ENCODE results near the gene CAPN10. TPM values are rescaled to one million over a fixed set of nuclear protein-coding genes. Genes with fewer than 3 reads are reported as not detected.

CAPN10 gene
- polyA plus RNA-seq, 3 donors = 7.3 to 57.0 (median 7.4) TPM

DNA sequence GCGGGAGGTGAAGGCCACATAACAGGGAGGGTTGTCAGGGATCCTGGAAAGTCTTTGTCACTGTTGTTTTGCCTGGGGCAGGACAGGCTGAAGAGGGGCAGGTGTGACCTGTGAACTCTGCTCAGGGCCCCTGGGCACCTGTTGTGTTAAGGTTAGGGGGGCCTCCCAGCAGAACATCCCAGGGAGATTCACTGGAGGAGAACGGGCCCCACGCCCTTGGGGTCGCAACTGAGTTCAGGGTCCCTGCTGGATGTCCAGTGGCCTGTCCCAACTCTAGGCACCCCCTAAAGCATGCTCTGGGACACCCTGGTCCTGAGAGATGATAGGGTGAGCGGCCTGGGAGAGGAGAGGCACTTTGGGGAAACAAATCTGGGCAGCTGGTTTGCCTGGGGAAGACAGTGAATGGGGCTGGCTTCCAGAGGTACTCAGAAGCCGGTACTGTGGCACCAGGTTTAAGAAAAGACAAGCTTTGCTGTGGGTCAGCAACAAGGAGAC lies 61.7 kb downstream of the CAPN10 start:
- H3K4me1 ChIP-seq (ENCODE audit: control insufficient read depth in 1 of 2, insufficient read depth in 2 of 2, low read length in 2 of 2) = peaks cover 2 to 12% of the 10 kb centered on the region in 2 donors
- peaks cover 0 to 7% of the 10 kb centered on the region in 2 donors for H3K9me3 ChIP-seq (replicated peaks in 1 of 2; ENCODE audit: control insufficient read depth in 1 of 2, insufficient read depth in 1 of 2, low read length in 2 of 2)
- H3K36me3 Mint-ChIP-seq = no peaks in the 10 kb centered on the region
- no peak for DNase-seq
- no peak overlapping the region for H3K27ac ChIP-seq (ENCODE audit: low read depth in 1 of 2, low read length in 2 of 2)
- no peaks in the 10 kb centered on the region for H3K79me2 ChIP-seq (ENCODE audit: insufficient read depth, low read length)
- H3K27me3 Mint-ChIP-seq (ENCODE audit: low read depth in 3 of 3) = peaks cover 26 to 51% (median 36%) of the 10 kb centered on the region in 3 donors
- peaks cover 13% of the 10 kb centered on the region for H3K4me1 Mint-ChIP-seq
- no peak for TF ChIP-seq CTCF (IDR thresholded peaks at IDR 0.05)
- no peak overlapping the region for H3K4me3 ChIP-seq (replicated peaks in 1 of 3; ENCODE audit: low read depth in 2 of 3, low read length in 3 of 3)
- H3K27ac Mint-ChIP-seq = peak overlapping the region in 1 of 7 donors; percentile 56
- H3K4me2 ChIP-seq (replicated peaks; ENCODE audit: extremely low read depth, low read length, poor library complexity, severe bottlenecking) = no peak overlapping the region
- H4K20me1 ChIP-seq (ENCODE audit: insufficient read depth, low read length) = no peaks in the 10 kb centered on the region
- intact Hi-C loops (cut with micrococcal nuclease) = no loop called here
- H3K9ac ChIP-seq (ENCODE audit: insufficient read depth, low read length, poor library complexity, severe bottlenecking) = no peak overlapping the region
- peak overlapping the region in 1 of 2 donors; percentile 26 for H3K4me3 Mint-ChIP-seq
- H3K9me3 Mint-ChIP-seq = peaks cover 2 to 14% (median 11%) of the 10 kb centered on the region in 7 donors
- H2AFZ ChIP-seq (ENCODE audit: insufficient read depth, low read depth, low read length, poor library complexity, severe bottlenecking) = no peak overlapping the region
- H3K27me3 ChIP-seq (ENCODE audit: control insufficient read depth in 2 of 2, insufficient read depth in 2 of 2, low read length in 2 of 2) = peaks cover 2 to 35% of the 10 kb centered on the region in 2 donors
- 82% methylated on average over 4 of the region's 6 CpGs for WGBS (ENCODE audit: insufficient coverage)
- no peaks in the 10 kb centered on the region for H3K36me3 ChIP-seq (replicated peaks in 1 of 2; ENCODE audit: control insufficient read depth in 1 of 2, insufficient read depth in 2 of 2, low read length in 2 of 2)

Other genes with a start within 250 kb of the CAPN10 start
- under 1 TPM in 1 of 3 donors, not detected in 2; 0.08 TPM for gene GPC1, start 151.1 kb upstream of the CAPN10 start, polyA plus RNA-seq
- 10 to 100 TPM in 1 of 3 donors, 1 to 10 TPM in 2; 2.1 to 22.9 (median 2.9) TPM for gene ANKMY1, start 28.7 kb upstream of the CAPN10 start, polyA plus RNA-seq
- gene DUSP28, start 26.4 kb upstream of the CAPN10 start, polyA plus RNA-seq = 10 to 100 TPM; 10.8 to 17.7 (median 17.1) TPM
- gene RNPEPL1, start 18.2 kb upstream of the CAPN10 start, polyA plus RNA-seq = 100 to 1,000 TPM in 1 of 3 donors, 10 to 100 TPM in 2; 15.4 to 100 (median 36.4) TPM
- 10 to 100 TPM; 30.6 to 37.8 (median 36.3) TPM for gene GPR35, start 38.7 kb downstream of the CAPN10 start, polyA plus RNA-seq
- gene AQP12B, start 96.2 kb downstream of the CAPN10 start, polyA plus RNA-seq = not detected
- not detected for gene AQP12A, start 105.1 kb downstream of the CAPN10 start, polyA plus RNA-seq
- not detected for gene KIF1A, start 233.5 kb downstream of the CAPN10 start, polyA plus RNA-seq